IMR-90 (cell line): Measurements from ENCODE around the gene ZBTB47. TPM values are rescaled to one million over a fixed set of nuclear protein-coding genes. Genes with fewer than 3 reads are reported as not detected.

Experiments used
- ATAC-seq: fragments of 200-7000 bp; cut with Tn5 transposase; 2 replicates; pipeline ENCODE4 v1.9.1; 2020; ENCODE audit warnings: low read depth, mild to moderate bottlenecking, moderate library complexity
- BruUV-seq: library from RNA; stranded (reverse); fragments of 400-500 nt; replicated peaks from 2 replicates; lab custom pipeline; 2021; lab: Mats Ljungman, UMichigan
- CTCF ChIA-PET: fragments of 300-600 bp; formaldehyde crosslinking; extraction: SDS; loops from one replicate; lab custom pipeline; 2021; ENCODE audit warnings: antibody characterized with exemption; lab: Yijun Ruan, JAX
- POLR2A ChIA-PET: fragments of 300-600 bp; sonication (Branson Sonifier 250); formaldehyde crosslinking; loops from one replicate; lab custom pipeline; 2022; ENCODE audit warnings: antibody characterized with exemption; ENCODE audit not compliant: unreplicated experiment; lab: Charles Lee
- DNase-seq: peaks from one replicate; pipeline ENCODE4 v3.0.0; 2013
- H2AFZ ChIP-seq: replicated peaks from 2 replicates; pipeline ENCODE3; 2013; ENCODE audit warnings: low read length, mild to moderate bottlenecking; ENCODE audit not compliant: poor library complexity
- H2AK5ac ChIP-seq: 2 replicates; pipeline ENCODE4 v1.6.1; 2013; ENCODE audit warnings: low read depth, low read length, inconsistent platforms
- H2AK9ac ChIP-seq: replicated peaks from 2 replicates; pipeline ENCODE3; 2013; ENCODE audit warnings: mild to moderate bottlenecking, low read depth, low read length, moderate library complexity; ENCODE audit not compliant: poor library complexity
- H2BK120ac ChIP-seq: 2 replicates; pipeline ENCODE4 v1.6.1; 2013; ENCODE audit warnings: low read depth, low read length, inconsistent platforms
- H2BK15ac ChIP-seq: 3 replicates; pipeline ENCODE4 v1.6.1; 2013; ENCODE audit warnings: low read depth, low read length, inconsistent platforms
- H2BK20ac ChIP-seq: 2 replicates; pipeline ENCODE4 v1.6.1; 2013; ENCODE audit warnings: low read depth, mild to moderate bottlenecking, inconsistent platforms, low read length, moderate library complexity
- H2BK5ac ChIP-seq: 2 replicates; pipeline ENCODE4 v1.6.1; 2013; ENCODE audit warnings: mild to moderate bottlenecking, low read depth, low read length, inconsistent platforms; ENCODE audit not compliant: poor library complexity, severe bottlenecking
- H3K14ac ChIP-seq: replicated peaks from 2 replicates; pipeline ENCODE4 v1.6.1; 2013; ENCODE audit warnings: low read depth, low read length, inconsistent platforms
- H3K18ac ChIP-seq: 2 replicates; pipeline ENCODE4 v1.6.1; 2013; ENCODE audit warnings: low read depth, low read length, control low read depth
- H3K23ac ChIP-seq: 2 replicates; pipeline ENCODE4 v1.6.1; 2013; ENCODE audit warnings: low read depth, low read length, inconsistent platforms
- H3K27ac ChIP-seq: 2 replicates; pipeline ENCODE4 v1.5.1; 2013; ENCODE audit warnings: mild to moderate bottlenecking, control low read depth, low read length; ENCODE audit not compliant: insufficient read depth
- H3K27me3 ChIP-seq: 2 replicates; pipeline ENCODE4 v1.6.1; 2013; ENCODE audit warnings: low read length; ENCODE audit not compliant: control insufficient read depth, insufficient read depth
- H3K36me3 ChIP-seq: 2 replicates; pipeline ENCODE4 v1.6.1; 2013; ENCODE audit warnings: low read length, mixed read lengths; ENCODE audit not compliant: control insufficient read depth, insufficient read depth
- H3K4ac ChIP-seq: 2 replicates; pipeline ENCODE4 v1.6.1; 2013; ENCODE audit warnings: low read depth, low read length, inconsistent platforms
- H3K4me1 ChIP-seq: 2 replicates; pipeline ENCODE4 v1.6.1; 2013; ENCODE audit warnings: low read length, mixed read lengths; ENCODE audit not compliant: control insufficient read depth, insufficient read depth
- H3K4me2 ChIP-seq: 2 replicates; pipeline ENCODE4 v1.6.1; 2013; ENCODE audit warnings: low read depth, mild to moderate bottlenecking, control low read depth, low read length, moderate library complexity
- H3K4me3 ChIP-seq: 2 replicates; pipeline ENCODE4 v1.5.1; 2013; ENCODE audit warnings: low read depth, mild to moderate bottlenecking, control low read depth, low read length, moderate library complexity; ENCODE audit not compliant: insufficient read depth
- H3K56ac ChIP-seq: 2 replicates; pipeline ENCODE4 v1.6.1; 2013; ENCODE audit warnings: low read length, inconsistent platforms; ENCODE audit not compliant: insufficient read depth; ENCODE audit errors: extremely low read depth
- H3K79me1 ChIP-seq, 2 experiments: 2 replicates each; pipeline ENCODE4 v1.6.1; 2013; ENCODE audit warnings: low read length in 2 of 2, inconsistent platforms in 1 of 2, low read depth in 1 of 2
- H3K9ac ChIP-seq: 2 replicates; pipeline ENCODE4 v1.6.1; 2013; ENCODE audit warnings: low read depth, low read length, control low read depth
- H3K9me1 ChIP-seq: 2 replicates; pipeline ENCODE4 v1.6.1; 2013; ENCODE audit warnings: low read length, inconsistent platforms; ENCODE audit not compliant: insufficient read depth
- H3K9me3 ChIP-seq: 2 replicates; pipeline ENCODE4 v1.6.1; 2013; ENCODE audit warnings: low read length; ENCODE audit not compliant: control insufficient read depth, insufficient read depth
- H4K20me1 ChIP-seq: 2 replicates; pipeline ENCODE4 v1.6.1; 2013; ENCODE audit warnings: low read length, inconsistent platforms; ENCODE audit not compliant: insufficient read depth
- H4K5ac ChIP-seq: 2 replicates; pipeline ENCODE4 v1.6.1; 2013; ENCODE audit warnings: mild to moderate bottlenecking, low read depth, low read length, control low read depth
- H4K8ac ChIP-seq, 2 experiments: 2 replicates each; pipeline ENCODE4 v1.6.1; 2013; ENCODE audit warnings: low read depth in 2 of 2, low read length in 2 of 2, control low read depth in 1 of 2, inconsistent platforms in 1 of 2
- H4K91ac ChIP-seq: 2 replicates; pipeline ENCODE4 v1.6.1; 2013; ENCODE audit warnings: low read depth, low read length, inconsistent platforms; ENCODE audit not compliant: insufficient read depth
- BHLHE40 ChIP-seq: fragments of 150-350 bp; IDR thresholded peaks from 2 replicates; pipeline ENCODE4 v1.6.1; 2016; ENCODE audit warnings: mild to moderate bottlenecking, low read depth, low read length
- CEBPB ChIP-seq: IDR thresholded peaks from 2 replicates; pipeline ENCODE4 v1.6.1; 2012; ENCODE audit warnings: low read depth, low read length, improper control_type of control experiment
- CHD1 ChIP-seq: IDR thresholded peaks from 2 replicates; pipeline ENCODE4 v1.6.1; 2012; ENCODE audit warnings: low read depth, low read length, improper control_type of control experiment
- FOS ChIP-seq: fragments of 150-350 bp; IDR thresholded peaks from 2 replicates; pipeline ENCODE4 v1.6.1; 2016; ENCODE audit warnings: low read depth, low read length
- MAFK ChIP-seq: IDR thresholded peaks from 2 replicates; pipeline ENCODE4 v1.6.1; 2012; ENCODE audit warnings: low read depth, low read length, improper control_type of control experiment
- MAZ ChIP-seq: IDR thresholded peaks from 2 replicates; pipeline ENCODE4 v1.6.1; 2012; ENCODE audit warnings: low read depth, mild to moderate bottlenecking, low read length, improper control_type of control experiment, moderate library complexity, borderline replicate concordance
- MXI1 ChIP-seq: IDR thresholded peaks from 2 replicates; pipeline ENCODE4 v1.6.1; 2012; ENCODE audit warnings: low read depth, mild to moderate bottlenecking, low read length, moderate library complexity, borderline replicate concordance
- NFE2L2 ChIP-seq: fragments of 150-350 bp; IDR thresholded peaks from 2 replicates; pipeline ENCODE4 v1.6.1; 2016; ENCODE audit warnings: low read depth, mild to moderate bottlenecking, low read length
- POLR2A ChIP-seq: IDR thresholded peaks from 2 replicates; pipeline ENCODE4 v1.6.1; 2012; ENCODE audit warnings: mild to moderate bottlenecking, low read depth, low read length
- RAD21 ChIP-seq: IDR thresholded peaks from 2 replicates; pipeline ENCODE4 v1.6.1; 2012; ENCODE audit warnings: low read length, improper control_type of control experiment
- RCOR1 ChIP-seq: IDR thresholded peaks from 2 replicates; pipeline ENCODE4 v1.6.1; 2012; ENCODE audit warnings: mild to moderate bottlenecking, low read length, improper control_type of control experiment; ENCODE audit not compliant: insufficient replicate concordance
- WGBS, 2 experiments: methylation state at CpG; one replicate each; pipeline versions ENCODE4 v1.1.5 to v1.1.7; 2013; ENCODE audit warnings: missing lambda C conversion rate in 2 of 2; ENCODE audit not compliant: insufficient read length in 1 of 2; ENCODE audit errors: extremely low coverage in 2 of 2; 5-methylcytosine and 5-hydroxymethylcytosine counted together
- dilution Hi-C: fragments of 300-500 bp; cut with HindIII; formaldehyde crosslinking; loops from one replicate; pipeline ENCODE4 v1.14.3; 2018; ENCODE audit warnings: low sequenced_read_pairs; ENCODE audit not compliant: unreplicated experiment
- in situ Hi-C: fragments of 300-500 bp; cut with MboI; formaldehyde crosslinking; loops from 3 replicates; pipeline ENCODE4 v1.14.3; 2019; ENCODE audit warnings: low sequenced_read_pairs, inconsistent platforms, mixed read lengths
- intact Hi-C: fragments of 100-400 bp; cut with micrococcal nuclease; formaldehyde crosslinking; loops from 2 replicates; pipeline ENCODE4 v1.10.0; 2022
- polyA plus RNA-seq, 3 experiments: library from polyadenylated mRNA; depleted of rRNA; stranded (reverse); fragments of >200 nt; gene quantifications; 2 replicates each; pipeline ENCODE4 v1.2.3, GENCODE V29; 2012; ENCODE audit warnings: low replicate concordance in 1 of 3
- total RNA-seq: library from RNA; depleted of rRNA; stranded (reverse); fragments of >200 nt; gene quantifications from 2 replicates; pipeline ENCODE4 v1.2.3, GENCODE V29; 2012

ZBTB47 gene
- total and polyA plus RNA-seq, 2 of the 4 experiments (the other 2 are of a cell fraction), result 10.9 to 16.8 TPM

- no peak overlapping the region for H3K23ac ChIP-seq
- H3K9me1 ChIP-seq, result peaks cover 15% of the 10 kb centered on the region
- H4K91ac ChIP-seq, result no peak overlapping the region
- no peak overlapping the region for H3K4ac ChIP-seq
- H3K18ac ChIP-seq, result no peak overlapping the region
- DNase-seq, result no peak
- H3K14ac ChIP-seq, result no peak overlapping the region
- dilution Hi-C loops, result no loop called here
- no TSS peak for BruUV-seq
- H2BK120ac ChIP-seq, result no peak overlapping the region
- H3K27ac ChIP-seq, result no peak overlapping the region
- no peak overlapping the region for H3K9ac ChIP-seq
- no peak overlapping the region for H2BK20ac ChIP-seq
- H2AFZ ChIP-seq, result no peak overlapping the region
- H4K8ac ChIP-seq, result no peak overlapping the region
- no peak overlapping the region for H2BK15ac ChIP-seq
- 96% methylated on average over 5 of the region's 5 CpGs; no CpG with 5 or more reads in 1 of the 2 experiments for WGBS, 2 experiments
- in situ Hi-C loops, result no loop called here
- H4K5ac ChIP-seq, result no peak overlapping the region
- TF ChIP-seq RCOR1 (no peak), MAZ (no peak), POLR2A (no peak), CEBPB (no peak), BHLHE40 (no peak), MXI1 (no peak), FOS (no peak), MAFK (no peak), RAD21 (no peak), NFE2L2 (no peak), CHD1 (no peak)
- H2BK5ac ChIP-seq, result no peak overlapping the region
- no peak overlapping the region for H2AK9ac ChIP-seq
- H2AK5ac ChIP-seq, result no peak overlapping the region
- ChIA-PET POLR2A (no interaction called here), CTCF (interaction anchor here (0.9 kb wide), 1 partner anchor 17 kb away, joined by 3 read pairs; no protein-coding TSS in a partner anchor)
- H3K56ac ChIP-seq, result no peak overlapping the region
- peaks cover 6% of the 10 kb centered on the region; the same call in 1 of the 2 replicates for H3K4me1 ChIP-seq
- H4K20me1 ChIP-seq, result peaks cover 27% of the 10 kb centered on the region
- intact Hi-C loops, result no loop called here
- H3K27me3 ChIP-seq, result no peaks in the 10 kb centered on the region
- peaks cover 0 to 28% of the 10 kb centered on the region in 2 experiments; a peak in 2 of 4 replicates for H3K79me1 ChIP-seq
- H3K4me3 ChIP-seq, result no peak overlapping the region
- ATAC-seq, result no peak
- no peaks in the 10 kb centered on the region for H3K9me3 ChIP-seq
- H3K4me2 ChIP-seq, result no peak overlapping the region
- peaks cover 21% of the 10 kb centered on the region; the same call in 1 of the 2 replicates for H3K36me3 ChIP-seq
Observed at GRCh38 chr3:42661593-42662022, 8.1 kb downstream of the ZBTB47 start.
